Mammary epithelial cell (primary cell): ENCODE data around the gene SBF1.

Experiments used
- CTCF ChIP-seq, 2 donors: IDR thresholded peaks in 1 of 2; conservative IDR thresholded peaks in 1 of 2; 2 replicates each; pipeline ENCODE4 v1.5.1; 2011 to 2012; ENCODE audit warnings: inconsistent platforms in 2 of 2, low read length in 2 of 2, mild to moderate bottlenecking in 2 of 2, control low read depth in 1 of 2, low read depth in 1 of 2; ENCODE audit not compliant: insufficient read depth in 1 of 2; ENCODE audit errors: extremely low read depth in 1 of 2
- EZH2 ChIP-seq: IDR thresholded peaks from 2 replicates; pipeline ENCODE4 v1.6.1; 2012; ENCODE audit warnings: low read length, inconsistent platforms, borderline replicate concordance

GRCh38 chr22:50460938-50461337 lies 13.9 kb downstream of the SBF1 start:
- TF ChIP-seq CTCF (conservative IDR thresholded peaks at IDR 0.05 in 1 of 2, IDR thresholded peaks at IDR 0.05 in 1 of 2; ENCODE audit: extremely low read depth in 1 of 2, insufficient read depth in 1 of 2, low read depth in 1 of 2, low read length in 2 of 2) (no peak), EZH2 (no peak)
